ENCODE results near the gene CSNK1E.
"Not testable (repeated sequence)": the region's sequence is repeated elsewhere in the genome, so short reads cannot be mapped to it uniquely, and the experiment has no call there.

CSNK1E gene

DNA sequence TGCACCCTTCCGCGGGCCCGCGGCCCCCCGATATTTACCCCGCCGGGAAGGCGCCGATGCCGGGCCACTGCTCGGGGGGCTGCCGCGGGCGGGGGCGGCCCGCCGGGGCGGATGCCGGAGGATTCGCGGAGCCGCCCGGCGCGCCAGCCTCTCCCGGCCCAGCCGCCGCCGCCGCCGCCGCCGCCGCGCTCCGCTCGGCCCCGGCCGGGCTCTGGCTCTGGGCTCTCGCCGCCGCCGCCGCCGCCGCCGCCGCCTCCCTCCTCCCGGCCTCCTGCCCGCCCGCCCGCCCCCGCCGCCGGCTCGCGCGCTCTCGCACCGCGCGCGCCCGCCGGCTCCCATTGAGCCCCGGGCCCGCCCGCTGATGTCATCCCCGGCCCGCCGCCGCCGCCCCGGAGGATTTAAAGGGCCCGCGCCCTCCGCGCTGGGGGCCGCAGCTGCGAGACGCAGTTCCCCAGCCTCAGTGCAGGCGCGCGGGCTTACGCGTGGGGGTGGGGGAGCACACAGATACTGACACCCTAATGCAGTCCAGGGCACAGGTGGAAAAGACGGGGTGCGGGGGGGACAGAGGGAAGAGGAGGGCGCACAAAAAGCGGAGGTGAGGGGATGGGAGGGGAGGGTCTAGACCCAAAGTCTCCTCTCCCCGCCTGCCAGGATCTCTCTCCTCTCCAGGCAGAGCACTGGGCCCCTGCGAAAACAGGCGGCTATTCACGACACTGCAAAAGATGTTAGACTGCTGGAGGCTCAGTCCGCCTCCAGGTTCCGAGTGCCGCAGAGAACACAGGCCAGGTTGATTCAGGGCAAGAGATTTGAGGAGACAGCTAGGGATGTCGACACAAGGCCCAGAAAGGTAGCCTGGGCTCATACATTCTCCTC is at the start of gene CSNK1E:
CSNK1E (minus strand) TSS at position 312 of the 873 bp plus-strand sequence. CDS start 3,276 bp downstream, outside the sequence.
- no peak for FAIRE-seq

DNA sequence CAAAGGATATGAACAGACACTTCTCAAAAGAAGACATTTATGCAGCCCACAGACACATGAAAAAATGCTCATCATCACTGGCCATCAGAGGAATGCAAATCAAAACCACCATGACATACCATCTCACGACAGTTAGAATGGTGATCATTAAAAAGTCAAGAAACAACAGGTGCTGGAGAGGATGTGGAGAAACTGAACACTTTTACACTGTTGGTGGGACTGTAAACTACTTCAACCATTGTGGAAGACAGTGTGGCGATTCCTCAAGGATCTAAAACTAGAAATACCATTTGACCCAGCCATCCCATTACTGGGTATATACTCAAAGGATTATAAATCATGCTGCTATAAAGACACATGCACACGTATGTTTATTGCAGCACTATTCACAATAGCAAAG is 48.6 kb upstream of the CSNK1E start:
- FAIRE-seq: not testable (repeated sequence)

DNA sequence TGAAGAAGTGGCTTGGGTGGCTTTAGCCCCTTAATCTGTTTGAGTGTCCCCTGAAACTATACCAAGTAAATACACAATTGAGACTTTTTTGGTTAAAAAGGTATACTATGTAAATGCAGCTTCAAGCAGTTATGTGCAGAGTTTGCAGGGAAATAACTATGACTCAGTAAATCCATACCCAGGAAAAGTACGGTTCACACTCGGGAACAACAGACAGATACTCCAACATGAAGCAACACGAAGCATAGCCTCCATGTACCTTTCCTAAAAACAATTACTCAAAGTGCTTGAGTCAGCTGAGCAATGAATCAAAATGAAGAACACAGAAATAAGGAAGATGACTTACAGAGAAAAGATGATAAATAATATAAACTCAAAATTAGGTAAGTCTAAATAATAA is 47.9 kb upstream of the CSNK1E start:
- not testable (repeated sequence) for FAIRE-seq

DNA sequence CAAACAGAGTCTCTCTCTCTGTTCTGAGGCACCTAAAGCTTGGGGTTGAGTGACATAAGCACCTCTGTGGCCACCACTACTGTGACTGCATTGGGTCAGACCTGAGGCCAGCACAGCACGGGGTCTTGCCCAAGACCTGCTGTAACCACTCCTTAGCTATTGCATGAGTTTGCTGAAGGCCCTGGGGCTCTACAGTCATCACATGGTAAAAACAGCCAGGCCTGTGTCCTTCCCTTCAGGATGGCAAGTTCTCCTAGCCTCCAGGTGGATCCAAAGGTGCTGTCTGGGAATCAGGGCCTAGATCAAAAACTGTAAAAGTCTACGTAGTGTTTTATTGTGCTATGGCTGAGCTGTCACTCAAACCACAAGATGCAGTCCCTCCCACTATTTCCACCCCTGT is 43.3 kb upstream of the CSNK1E start:
- not testable (repeated sequence) for FAIRE-seq

DNA sequence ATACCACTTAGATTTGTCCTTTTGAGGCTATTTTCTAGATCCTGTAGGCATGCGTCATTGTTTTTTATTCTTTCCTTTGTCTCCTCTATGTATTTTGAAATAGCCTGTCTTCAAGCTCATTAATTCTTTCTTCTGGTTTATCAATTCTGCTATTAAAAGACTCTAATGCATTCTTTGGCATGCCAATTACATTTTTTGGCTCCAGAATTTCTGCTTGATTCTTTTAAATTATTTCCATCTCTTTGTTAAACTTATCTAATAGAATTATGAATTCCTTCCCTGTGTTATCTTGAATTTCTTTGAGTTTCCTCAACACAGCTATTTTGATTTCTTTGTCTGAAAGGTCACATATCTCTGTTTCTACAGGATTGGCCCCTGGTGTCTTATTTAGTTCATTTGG is 42.6 kb upstream of the CSNK1E start:
- not testable (repeated sequence) for FAIRE-seq

DNA sequence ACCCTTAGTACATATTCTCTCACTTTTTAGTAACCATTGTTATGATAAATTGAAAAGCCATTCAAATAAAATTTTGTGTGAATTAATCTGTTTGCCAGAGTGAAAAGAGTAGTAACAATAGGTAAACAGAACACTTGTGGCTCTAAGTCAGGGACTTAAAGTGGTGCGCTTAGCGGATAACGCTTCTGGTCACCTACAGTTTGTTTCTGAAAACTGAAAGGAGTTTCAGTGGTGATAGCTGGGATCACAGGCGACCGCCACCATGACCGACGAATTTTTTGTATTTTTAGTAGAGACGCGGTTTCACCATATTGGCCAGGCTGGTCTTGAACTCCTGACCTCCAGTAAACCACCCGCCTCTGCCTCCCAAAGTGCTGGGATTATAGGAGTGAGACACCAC is 40.7 kb upstream of the CSNK1E start:
- not testable (repeated sequence) for FAIRE-seq

DNA sequence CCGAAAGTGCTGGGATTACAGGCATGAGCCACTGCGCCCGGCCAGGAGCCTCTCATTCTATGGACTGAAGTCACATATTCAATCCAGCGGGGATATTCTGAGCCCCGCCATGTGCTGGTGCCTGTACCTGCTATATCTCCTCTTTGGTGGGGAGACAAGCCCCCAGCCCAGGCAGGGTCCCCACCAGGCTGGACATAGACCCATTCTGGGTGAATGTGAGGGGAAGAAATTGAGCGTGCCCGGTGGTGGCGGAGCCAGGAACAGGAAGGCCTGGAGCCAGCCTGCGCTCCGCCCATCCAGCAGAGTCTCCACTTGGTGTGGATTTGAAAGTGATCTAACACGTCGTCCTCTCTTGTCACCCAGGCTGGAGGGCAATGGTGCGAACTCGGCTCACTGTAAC is 38.0 kb upstream of the CSNK1E start:
- FAIRE-seq: no peak

DNA sequence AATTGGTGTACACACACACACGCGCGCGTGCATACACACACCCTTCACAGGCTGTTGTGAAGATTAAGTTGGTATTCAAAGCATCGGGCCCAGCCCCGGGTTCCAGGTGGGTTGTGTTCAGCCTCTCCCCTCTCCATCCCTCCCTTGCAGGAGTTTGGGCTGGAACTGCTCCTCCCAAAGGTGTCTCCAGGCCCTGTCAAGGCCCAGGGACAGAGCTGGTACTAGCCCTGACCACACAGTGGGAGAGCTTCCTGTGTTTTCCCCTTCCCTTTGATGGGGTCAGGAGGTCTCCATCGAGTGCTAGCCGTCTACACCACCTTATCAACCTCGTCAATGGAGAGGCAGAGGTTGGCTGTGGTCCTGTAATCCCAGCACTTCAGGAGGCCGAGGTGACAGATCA is 36.5 kb upstream of the CSNK1E start:
- no peak for FAIRE-seq

DNA sequence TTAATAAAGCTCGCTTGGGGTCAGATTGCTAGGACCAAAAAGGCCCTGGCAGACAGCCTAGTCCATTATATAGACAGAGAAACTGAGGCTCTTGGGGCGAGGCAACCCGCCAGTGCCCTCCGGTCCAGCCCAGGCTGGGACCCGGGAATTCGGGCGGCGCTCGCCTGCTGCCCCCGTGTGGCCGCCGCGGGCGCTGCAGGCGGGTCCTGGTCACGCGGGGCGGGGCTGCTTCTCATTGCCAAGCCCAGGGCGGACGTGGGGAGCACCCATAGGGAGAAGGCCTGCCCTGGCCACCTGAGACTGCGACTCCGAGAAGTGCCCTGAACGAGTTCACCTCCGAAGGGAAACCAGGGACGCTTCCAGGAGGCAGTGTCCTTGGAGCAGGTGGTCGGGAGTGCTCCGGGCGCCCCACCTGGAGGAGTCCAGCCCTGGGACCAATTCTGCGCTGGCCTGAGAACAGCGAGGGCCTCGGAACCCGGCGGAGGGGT is 36.0 kb upstream of the CSNK1E start:
- FAIRE-seq: no peak

DNA sequence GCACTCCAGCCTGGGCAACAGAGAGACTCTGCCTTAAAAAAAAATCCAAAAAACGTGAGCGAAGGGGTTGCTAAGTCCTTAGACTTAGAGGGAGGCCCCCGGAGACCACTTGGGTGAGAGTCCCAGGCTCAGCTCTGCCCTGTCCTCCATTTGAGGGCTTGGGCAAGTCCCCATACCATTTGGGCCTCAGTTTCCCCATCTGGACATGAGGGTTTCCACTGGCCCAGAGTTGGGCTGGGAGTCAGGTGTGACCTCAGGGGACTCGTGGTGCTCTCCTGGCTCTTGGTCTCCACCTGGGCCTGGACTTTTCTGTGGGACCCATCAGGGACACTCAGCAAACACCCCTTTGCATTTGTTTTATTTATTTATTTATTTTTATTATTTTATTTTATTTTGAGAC is 35.2 kb upstream of the CSNK1E start:
- FAIRE-seq: no peak

DNA sequence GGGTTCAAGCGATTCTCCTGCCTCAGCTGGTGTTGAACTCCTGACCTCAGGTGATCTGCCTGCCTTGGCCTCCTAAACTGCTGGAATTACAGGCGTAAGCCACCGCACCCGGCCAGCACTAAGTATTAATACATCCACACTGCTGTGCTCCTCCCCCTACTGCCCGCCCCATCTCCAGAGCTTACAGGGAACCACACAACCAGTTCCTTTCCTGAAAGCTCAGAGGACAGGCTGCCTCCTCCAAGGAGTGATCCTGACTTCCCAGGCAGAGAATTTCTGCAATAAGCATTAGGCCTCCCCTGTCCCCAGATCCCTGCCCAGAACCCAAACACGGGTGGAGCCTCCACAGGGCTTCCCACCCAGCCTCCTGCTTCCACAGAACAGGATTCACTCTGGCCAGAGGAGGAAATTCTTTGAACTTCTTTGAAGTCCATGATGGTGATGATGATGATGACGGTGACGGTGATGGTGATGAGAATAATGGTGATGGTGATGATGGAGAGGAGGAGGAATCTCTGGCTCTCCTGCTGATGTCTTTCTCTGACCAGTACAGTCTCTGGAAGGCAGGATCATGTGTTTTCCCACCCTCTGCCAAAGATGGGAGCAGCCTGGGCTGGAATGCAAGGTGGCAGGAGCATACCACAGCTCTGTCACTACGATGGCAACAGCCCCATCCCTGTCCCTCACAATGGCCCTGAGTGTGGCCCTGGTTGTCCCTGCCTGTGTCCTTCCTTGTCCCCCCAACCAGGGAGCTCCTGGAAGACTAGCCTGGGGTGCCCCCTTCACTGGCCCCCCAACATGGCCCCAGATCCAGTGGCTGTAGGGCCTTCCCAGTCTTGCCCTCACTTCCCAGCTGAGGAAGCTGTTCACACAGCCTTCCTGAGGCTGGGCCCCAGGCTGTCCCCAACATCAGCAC is 33.5 kb upstream of the CSNK1E start:
- no peak for FAIRE-seq

DNA sequence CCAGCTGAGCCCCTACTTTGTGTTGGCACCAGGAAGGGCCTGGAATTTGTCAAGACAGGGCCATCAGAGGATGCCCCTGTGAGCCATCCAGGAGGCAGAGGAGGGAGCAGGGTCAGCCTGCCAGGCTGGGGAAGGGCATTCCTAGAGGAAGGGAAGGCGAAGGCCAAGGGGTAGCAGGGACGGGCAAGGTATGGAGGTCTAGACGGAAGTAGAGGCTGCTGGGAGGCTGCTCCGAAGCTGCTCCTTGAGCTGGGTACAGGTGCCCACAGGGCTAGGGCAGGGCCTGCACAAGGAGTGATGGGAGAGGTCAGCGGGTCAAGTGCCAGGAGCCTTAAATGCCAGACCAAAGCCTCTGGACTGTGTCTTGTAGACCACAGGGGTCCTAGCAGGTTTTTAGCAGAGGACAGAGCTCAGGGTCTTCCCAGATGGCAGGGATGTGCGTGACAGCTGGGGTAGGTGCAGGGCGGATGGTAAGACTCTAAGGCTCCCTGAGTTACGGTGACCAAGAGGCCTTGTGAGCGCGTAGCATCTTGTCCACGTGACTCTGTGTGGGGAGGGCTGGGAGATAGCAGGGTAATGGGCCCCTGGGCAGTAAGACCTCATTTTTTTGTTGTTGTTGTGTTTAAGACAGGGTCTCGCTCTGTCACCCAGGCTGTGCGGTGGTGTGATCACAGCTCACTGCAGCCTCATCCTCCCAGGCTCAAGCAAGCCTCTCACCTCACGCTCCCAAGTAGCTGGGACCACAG is 31.7 kb upstream of the CSNK1E start:
- no peak for FAIRE-seq

DNA sequence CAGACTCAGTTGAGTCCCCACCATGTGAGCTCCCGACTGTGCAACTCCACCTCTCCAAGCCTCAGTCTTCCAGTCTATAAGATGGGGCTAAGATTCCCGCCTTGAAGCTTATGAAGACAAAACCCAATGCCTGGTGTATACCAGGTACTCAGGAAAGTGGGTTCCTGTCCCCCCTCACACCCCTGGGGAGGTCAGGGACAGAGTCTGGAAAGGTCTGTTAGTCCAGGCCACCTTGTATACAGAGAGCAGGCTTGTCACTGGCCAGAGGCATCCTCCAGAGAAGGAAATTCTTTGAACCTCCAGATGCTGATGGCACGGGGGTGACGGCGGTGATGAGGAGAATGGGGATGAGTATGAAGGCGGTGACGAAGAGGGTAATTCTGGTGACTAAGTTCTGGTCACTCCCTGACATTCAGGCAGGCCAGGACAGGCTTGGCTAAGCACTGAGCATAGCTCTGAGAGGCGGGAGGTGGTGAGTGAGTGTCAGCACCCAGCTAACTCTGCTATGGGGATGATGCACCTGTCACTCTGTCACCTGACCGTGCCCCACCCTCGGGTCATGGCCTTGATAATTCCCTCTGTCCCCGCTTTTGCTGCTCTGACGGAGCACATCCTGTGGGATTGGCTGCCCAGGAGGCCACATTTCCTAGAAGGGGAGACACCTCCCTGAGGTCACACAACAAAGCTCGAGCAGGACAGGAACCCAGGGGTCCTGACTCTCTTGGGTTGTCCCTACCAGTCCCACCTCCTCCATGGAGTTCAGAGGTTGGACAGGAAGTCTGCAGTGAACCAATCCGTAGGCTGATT is 30.9 kb upstream of the CSNK1E start:
- no peak for FAIRE-seq

DNA sequence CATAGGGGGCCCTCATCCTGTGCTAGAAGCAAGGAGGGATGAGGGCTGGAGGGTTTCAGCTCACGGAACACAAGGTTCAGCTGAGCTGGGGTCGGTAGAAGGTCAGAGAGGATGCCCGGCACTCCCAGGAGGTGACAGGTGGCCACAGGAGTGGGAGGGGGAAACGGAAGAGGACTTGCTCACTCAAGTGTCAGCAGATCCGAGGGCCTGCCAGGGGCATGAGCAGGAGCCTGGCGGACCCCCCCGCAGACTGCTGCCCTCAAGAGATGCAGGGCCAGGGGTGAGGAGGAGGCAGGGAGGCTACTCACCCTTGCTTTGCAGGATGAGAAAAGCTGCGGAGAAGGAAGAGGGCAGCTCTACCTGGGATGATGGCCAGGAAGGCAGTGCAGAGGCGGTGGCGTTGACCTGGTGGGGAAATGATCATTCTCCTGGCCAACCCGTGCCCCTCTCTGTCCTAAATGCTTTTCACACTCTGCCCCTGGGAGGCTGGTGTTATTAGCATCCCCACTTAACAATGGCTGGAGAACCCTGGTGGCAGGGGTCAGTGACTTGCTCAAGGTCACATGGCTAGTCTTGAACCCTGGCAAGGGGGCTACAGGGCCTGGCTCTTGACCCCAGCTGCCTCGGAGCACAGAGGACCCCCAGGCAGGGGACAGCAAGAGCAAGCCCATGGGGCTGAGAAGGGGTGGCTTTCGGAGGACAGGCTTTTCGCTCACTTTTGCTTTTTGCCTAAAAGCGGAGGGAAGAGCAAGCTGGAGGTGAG is 30.1 kb upstream of the CSNK1E start:
- no peak for FAIRE-seq

DNA sequence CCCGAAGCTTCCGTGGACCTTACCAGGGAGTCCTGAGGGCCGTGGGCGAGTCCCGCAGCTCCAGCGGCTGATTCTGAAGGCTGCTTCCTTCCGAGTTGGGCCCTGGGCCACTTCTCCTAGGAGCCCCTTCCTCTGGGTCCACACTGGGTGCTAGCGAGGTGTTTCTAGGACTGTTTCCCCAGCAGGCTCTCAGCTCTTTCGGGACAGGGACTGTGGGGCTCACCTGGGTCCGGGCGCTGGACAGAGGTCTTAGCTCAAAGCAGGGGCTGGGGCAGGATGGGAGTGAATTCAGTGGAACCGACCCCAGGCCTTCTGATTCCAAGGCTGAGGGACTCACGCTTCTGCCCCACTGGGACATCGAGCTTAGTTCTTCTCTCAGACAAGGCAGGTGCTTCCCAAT is 29.3 kb upstream of the CSNK1E start:
- FAIRE-seq: no peak

DNA sequence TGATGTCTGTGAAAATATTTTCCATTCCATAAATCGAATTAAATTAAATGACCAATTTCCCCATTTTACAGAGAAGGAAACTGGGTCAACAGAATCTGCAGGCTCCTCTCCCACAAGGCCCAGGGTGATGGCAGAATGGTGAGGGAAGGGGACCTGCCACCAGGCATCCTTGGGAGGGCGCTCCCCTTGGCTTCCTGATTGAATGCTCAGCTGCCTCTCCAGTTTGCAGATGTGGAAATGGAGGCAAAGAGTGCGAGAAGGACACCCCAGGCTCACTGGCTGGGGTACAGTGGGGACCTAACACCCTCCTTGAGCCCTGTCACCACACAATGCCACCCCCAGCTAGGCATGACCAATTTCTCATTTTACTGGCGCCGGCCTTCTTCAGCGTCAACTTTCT is 28.5 kb upstream of the CSNK1E start:
- no peak for FAIRE-seq

DNA sequence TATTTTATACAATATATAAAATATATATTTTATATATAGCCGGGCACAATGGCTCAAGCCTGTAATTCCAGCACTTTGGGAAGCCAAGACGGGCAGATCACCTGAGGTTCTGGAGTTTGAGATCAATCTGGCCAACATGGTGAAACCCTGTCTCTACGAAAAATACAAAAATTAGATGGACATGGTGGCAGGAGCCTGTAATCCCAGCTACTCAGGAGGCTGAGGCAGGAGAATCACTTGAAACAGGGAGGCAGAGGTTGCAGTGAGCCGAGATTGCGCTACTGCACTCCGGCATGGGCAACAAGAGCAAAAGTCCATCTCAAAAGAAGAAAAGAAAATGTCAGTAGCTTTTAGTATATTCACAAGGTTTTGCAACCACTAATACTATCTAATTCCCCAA is 22.7 kb upstream of the CSNK1E start:
- not testable (repeated sequence) for FAIRE-seq

DNA sequence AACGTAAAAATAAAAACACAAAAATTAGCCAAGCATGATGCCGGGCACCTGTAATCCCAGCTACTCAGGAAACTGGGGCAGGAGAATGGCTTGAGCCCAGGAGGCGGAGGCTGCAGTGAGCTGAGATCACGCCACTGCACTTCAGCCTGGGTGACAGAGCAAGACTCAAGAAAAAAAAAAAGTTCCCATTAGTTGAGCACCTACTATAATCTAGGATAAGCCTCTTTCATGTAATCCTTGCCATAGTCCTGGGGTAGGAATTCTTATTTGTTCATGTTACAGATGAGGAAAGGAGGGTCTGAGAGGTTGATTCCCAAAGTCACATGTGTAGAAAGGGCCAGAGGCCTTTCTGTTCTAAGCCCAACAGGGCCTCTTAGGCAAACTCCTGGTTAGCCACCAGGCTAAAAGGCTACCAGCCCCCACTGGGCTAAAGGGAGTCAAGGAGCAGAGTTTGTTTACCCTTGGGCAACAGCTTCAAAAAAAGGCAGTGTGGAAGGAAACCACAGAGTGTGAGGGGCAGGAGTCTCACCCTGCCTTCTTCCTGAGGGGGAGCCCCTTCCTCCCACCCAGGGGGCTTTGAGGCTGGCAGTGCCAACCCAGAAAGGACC is 21.6 kb upstream of the CSNK1E start:
- no peak for FAIRE-seq

DNA sequence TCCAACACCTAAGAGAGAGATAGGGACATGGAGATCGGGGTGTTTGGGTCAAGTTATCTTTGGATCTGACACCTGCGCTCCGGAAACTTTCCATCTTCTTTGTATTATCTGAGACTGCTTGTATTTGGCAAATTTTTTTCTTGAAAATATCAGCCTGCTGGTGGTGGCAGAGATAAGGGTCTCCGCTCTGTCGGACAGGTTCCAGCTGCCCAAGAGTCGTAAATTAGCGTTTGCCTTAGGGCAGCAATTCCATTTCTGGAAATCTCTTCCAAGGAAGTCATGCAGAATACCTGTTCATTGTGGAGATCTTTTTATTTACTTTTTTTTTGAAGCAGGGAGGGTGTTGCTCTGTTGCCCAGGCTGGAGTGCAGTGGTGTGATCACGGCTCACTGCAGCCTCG is 19.5 kb upstream of the CSNK1E start:
- no peak for FAIRE-seq

DNA sequence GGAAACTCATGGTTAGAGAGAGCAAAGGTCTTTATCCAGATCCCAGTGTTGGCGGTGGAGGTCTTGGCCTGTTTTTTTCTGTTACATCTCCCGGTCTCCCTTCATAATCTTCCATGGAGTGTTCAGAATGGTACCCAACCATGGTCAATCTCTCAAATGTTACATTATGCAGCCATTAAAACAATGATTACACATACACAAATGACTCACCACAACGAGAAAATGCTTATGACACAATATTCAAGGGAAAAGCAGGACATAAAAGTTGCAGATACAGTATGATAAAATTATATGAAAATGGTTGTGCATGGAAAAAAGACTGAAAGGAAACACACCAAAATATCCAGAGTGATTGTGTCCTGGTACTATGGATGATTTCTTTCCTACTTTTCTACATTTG is 17.8 kb upstream of the CSNK1E start:
- FAIRE-seq: no peak

DNA sequence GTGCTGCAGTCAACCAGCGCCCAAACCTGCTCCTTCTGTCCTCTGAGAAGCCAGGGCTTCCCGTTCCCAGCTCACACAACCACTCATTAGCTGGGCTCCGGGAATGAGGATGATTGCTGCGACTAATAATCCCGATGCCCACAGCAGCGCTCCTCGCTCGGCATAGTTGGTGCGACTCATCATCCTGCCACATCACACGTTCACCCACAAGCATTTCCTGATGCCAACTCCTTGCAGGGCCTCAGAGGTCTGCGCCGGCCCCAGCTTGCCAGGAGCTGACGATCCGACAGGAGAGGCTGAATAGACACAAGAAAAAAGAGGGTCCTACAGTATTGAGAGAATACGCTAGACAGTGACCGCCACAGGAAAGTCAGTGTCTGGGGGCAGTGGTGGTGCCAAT is 10.6 kb upstream of the CSNK1E start:
- no peak for FAIRE-seq

All from endometrium (tissue), 2 donors.